Measurements from ENCODE around the gene KLRC3.

DNA sequence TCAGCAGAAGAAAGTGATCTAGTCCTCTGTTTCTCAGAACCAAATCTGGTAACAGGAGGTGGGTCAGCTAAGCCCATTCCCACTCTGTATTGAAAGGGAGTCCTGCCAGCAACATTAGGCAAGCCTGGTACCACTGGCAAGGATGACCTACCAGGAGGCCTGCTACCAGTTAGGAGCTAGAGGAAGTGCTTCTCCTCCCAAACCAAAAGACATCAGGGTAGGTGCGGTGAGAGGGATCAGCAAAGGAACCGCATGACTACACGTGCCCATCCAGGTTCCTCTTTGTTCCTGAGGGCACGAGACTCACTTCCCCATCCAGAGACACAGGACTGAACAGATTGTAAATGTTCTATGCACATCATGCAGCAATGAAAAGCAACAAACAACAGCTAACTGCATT is 13.7 kb downstream of the KLRC3 start:
- TF ChIP-seq CTCF (IDR thresholded peaks at IDR 0.05; ENCODE audit: poor library complexity) (no peak), EZH2 (IDR thresholded peaks at IDR 0.05; ENCODE audit: borderline replicate concordance) (no peak), EZH2phosphoT487 (IDR thresholded peaks at IDR 0.05; ENCODE audit: low read depth, severe bottlenecking, unreplicated experiment) (no peak)

Data from hepatocyte (in vitro differentiated cells).